Muscle layer of duodenum (tissue), 2 donors: ENCODE measurements around the gene CPNE4.

ENCODE experiments used
- H3K27ac ChIP-seq: one replicate; pipeline ENCODE4 v1.7.0; 2013; ENCODE audit warnings: mild to moderate bottlenecking, low read length
- H3K27me3 ChIP-seq: one replicate; pipeline ENCODE4 v1.7.0; 2013; ENCODE audit warnings: low read depth, mild to moderate bottlenecking, control low read depth, low read length
- H3K36me3 ChIP-seq, 2 donors: one replicate each; pipeline ENCODE4 v1.7.0; 2013; ENCODE audit warnings: low read length in 2 of 2, control low read depth in 1 of 2, mild to moderate bottlenecking in 1 of 2; ENCODE audit not compliant: insufficient read depth in 2 of 2, control insufficient read depth in 1 of 2
- H3K4me1 ChIP-seq, 2 donors: one replicate each; pipeline ENCODE4 v1.7.0; 2013; ENCODE audit warnings: low read length in 2 of 2, mild to moderate bottlenecking in 2 of 2, control low read depth in 1 of 2, moderate library complexity in 1 of 2; ENCODE audit not compliant: insufficient read depth in 2 of 2, control insufficient read depth in 1 of 2
- H3K4me3 ChIP-seq, 2 donors: one replicate each; pipeline ENCODE4 v1.7.0; 2013; ENCODE audit warnings: low read length in 2 of 2, low read depth in 1 of 2, mild to moderate bottlenecking in 1 of 2
- H3K9me3 ChIP-seq, 2 donors: one replicate each; pipeline ENCODE4 v1.7.0; 2013; ENCODE audit warnings: low read length in 2 of 2, control low read depth in 1 of 2, mild to moderate bottlenecking in 1 of 2; ENCODE audit not compliant: control insufficient read depth in 1 of 2
- donor health status: healthy.

CPNE4 gene

DNA sequence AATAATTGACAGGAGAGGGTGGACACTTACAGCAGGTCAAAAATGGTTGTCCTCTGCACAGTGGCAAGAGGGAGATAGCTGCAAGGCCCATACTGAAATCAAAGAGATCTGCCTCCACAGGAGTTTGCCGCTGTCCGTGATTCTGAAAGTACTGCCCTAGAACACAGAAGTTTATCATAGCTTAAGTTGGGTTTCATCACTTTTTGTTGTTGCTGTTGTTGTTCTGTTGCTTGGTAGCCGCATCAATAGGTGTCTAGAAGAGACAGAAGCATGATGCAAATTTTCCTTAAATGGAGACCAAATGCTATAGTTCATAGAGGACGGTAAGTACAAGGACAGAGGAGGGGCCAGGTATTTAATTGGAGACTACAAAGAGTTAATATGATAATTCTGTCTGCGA lies 412.1 kb downstream of the CPNE4 start:
- Histone ChIP-seq H3K27me3 (no peaks in the 10 kb centered on the region), H3K36me3 (no peaks in the 10 kb centered on the region), H3K27ac (no peak overlapping the region), H3K9me3 (no peaks in the 10 kb centered on the region), H3K4me3 (no peak overlapping the region), H3K4me1 (no peaks in the 10 kb centered on the region)

DNA sequence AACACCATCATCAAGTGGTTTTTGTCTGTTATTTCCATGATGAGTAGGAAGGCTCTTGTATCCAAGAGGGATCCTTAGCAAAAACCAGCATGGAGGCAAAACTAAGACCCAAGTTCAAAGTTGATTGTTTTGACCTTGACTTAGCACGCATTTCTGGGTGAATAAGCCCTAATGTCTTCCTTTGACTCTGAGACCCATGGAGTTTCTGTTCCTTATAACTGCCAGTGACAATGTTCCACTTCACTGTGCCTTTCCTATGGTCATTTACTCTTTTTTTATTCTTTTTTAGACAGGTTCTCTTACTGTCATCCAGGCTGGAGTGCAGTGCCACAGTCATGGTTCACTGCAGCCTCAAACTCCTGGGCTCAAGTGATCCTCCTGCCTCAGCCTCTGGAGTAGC lies 413.8 kb downstream of the CPNE4 start:
- Histone ChIP-seq H3K4me1 (no peaks in the 10 kb centered on the region), H3K27ac (no peak overlapping the region), H3K4me3 (no peak overlapping the region), H3K9me3 (no peaks in the 10 kb centered on the region), H3K27me3 (no peaks in the 10 kb centered on the region), H3K36me3 (no peaks in the 10 kb centered on the region)

DNA sequence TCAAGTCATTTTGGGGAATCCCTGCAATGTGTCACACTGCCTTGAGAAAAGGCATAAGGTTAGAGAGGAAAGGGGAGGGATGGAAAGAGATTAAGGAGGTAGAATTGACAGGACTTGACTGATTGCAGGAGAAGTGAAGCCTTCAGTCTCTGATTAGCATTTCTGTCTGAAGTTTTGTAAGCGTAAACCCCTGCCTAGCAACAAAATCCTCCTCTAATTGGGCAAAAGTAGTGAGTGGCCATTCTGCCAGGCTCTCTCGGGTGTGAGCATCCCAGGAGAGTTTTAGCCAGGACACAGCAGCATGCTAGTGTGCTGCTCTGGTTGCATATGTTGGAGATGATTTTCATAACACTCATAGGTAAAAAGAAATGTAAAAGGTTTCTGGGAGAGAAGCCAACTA lies 415.0 kb downstream of the CPNE4 start:
- Histone ChIP-seq H3K27me3 (no peaks in the 10 kb centered on the region), H3K4me1 (no peaks in the 10 kb centered on the region), H3K9me3 (no peaks in the 10 kb centered on the region), H3K4me3 (no peak overlapping the region), H3K36me3 (no peaks in the 10 kb centered on the region), H3K27ac (no peak overlapping the region)

DNA sequence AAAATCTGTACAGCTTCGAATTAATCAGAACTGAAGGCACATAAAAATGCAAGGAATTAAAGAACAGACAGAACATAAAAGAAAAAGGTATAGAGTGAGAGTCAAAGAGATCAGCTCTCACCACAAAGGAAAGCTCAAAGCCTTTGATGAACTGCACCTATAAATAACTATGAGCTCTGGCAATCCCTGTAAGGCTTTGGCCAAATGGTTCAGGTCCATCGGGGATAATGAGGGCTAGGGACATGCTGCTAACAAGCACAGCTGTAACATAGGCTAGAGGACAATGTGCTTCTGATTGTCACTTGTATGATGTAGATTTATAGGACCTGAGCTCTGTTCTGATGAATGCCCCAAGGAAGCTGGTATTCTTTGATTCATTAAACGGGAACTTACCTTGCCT lies 418.1 kb downstream of the CPNE4 start:
- Histone ChIP-seq H3K27me3 (no peaks in the 10 kb centered on the region), H3K9me3 (no peaks in the 10 kb centered on the region), H3K4me3 (no peak overlapping the region), H3K36me3 (no peaks in the 10 kb centered on the region), H3K4me1 (no peaks in the 10 kb centered on the region), H3K27ac (no peak overlapping the region)

DNA sequence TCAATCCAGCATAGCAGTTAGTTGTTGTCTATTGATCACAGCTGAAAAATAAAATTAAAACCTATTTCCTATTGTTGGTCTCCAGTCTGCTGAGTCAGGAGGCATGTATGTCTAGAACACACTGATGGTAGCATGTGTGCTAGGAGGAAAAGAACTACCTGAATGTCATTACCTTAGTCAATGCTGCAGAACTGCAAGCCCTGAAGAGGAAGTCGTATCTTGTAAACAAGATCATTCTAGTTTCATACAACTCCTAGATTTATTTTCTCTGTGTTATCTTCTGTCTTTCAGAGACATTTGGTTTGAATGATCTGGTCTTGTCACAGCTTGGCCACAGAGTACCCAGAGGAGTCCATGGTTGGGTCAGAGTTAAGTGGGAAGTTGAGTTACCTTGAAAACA lies 422.1 kb downstream of the CPNE4 start:
- Histone ChIP-seq H3K4me1 (no peaks in the 10 kb centered on the region), H3K36me3 (no peaks in the 10 kb centered on the region), H3K27me3 (no peaks in the 10 kb centered on the region), H3K4me3 (no peak overlapping the region), H3K9me3 (no peaks in the 10 kb centered on the region), H3K27ac (no peak overlapping the region)

DNA sequence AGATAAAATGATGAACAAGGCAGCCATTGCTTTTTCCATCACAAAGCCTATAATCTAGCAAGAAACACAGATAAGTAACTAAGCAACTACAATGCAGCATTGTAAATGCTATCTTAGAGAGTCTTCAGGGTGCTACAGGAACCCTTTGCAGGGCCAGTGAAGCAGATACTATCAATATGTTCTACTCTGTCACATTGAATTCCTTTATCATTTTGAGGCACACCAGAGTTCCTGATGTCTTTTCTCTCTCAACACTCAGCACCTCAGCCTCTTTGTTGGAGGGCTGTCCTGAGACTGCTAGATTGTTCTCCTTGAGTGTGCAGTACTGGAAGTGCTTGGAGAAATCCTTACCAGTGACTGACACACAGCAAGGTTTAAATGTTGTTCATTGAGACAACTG lies 424.6 kb downstream of the CPNE4 start:
- Histone ChIP-seq H3K9me3 (no peaks in the 10 kb centered on the region), H3K4me1 (no peaks in the 10 kb centered on the region)

DNA sequence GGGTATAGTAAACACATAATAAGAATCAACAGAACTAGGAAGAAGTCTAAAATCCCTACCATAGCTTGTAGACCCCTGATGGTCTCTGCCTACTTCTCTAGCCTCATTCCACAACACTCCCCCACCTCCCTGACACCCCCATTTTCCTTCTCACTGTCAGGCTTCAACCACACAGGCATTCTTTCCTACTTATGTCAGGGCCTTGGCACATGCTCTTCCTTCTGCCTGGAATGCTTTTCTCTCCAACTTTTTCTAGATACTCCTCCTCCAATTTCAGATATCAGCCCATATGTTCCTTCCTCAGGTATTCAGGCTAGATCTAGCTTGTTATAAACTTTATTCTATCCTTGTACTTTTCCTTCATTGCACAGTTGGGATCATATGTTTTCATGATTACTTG lies 426.1 kb downstream of the CPNE4 start:
- Histone ChIP-seq H3K27me3 (no peaks in the 10 kb centered on the region), H3K4me1 (no peaks in the 10 kb centered on the region), H3K9me3 (no peaks in the 10 kb centered on the region), H3K27ac (no peak overlapping the region), H3K4me3 (no peak overlapping the region), H3K36me3 (no peaks in the 10 kb centered on the region)

More for the DNA sequence above, 424.6 kb downstream of the CPNE4 start:
- Histone ChIP-seq H3K4me3 (no peak overlapping the region), H3K27me3 (no peaks in the 10 kb centered on the region), H3K27ac (no peak overlapping the region), H3K36me3 (no peaks in the 10 kb centered on the region)

DNA sequence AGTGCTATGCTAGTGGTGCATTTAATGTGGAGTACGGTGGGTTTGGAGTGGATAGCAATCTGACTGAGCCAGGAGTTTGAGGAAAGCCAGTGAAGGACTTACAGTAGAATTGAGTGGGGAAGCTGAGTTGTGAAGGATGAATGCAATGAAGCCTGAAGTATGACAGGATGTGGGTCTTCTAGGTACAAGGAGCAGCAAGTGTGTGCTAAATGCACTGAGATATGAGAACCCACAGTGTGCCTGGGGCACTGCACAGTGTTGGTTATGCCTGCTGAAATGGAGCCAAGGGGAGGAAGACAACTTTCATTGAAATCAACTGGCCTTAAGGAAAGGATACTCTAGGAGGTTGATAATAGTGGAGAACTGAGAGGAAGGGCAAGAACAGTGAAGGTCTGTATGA lies 426.5 kb downstream of the CPNE4 start:
- Histone ChIP-seq H3K9me3 (no peaks in the 10 kb centered on the region), H3K27me3 (no peaks in the 10 kb centered on the region), H3K4me3 (no peak overlapping the region), H3K36me3 (no peaks in the 10 kb centered on the region), H3K4me1 (no peaks in the 10 kb centered on the region), H3K27ac (no peak overlapping the region)

DNA sequence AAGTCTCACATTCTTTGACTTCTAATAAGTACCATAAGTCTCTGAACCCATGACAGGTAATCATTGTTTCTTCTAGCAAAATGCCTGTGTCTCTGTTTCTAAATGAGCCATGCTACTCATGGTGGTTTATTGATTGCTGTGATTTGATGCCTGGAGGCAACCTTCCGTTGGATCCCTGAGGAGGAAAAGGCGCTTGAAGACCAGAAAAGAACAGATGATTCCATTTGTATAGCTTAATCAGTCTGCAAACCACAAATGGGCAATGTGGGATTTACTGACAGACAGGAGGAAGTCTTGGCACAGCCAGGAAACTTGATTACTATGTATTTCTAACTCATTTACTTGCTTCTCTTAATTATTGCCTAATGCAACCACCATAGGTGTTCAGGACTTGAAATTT lies 428.9 kb downstream of the CPNE4 start:
- H3K36me3 ChIP-seq = no peaks in the 10 kb centered on the region
- no peak overlapping the region for H3K4me3 ChIP-seq
- H3K9me3 ChIP-seq = no peaks in the 10 kb centered on the region
- no peak overlapping the region for H3K27ac ChIP-seq
- no peaks in the 10 kb centered on the region for H3K4me1 ChIP-seq
- no peaks in the 10 kb centered on the region for H3K27me3 ChIP-seq

DNA sequence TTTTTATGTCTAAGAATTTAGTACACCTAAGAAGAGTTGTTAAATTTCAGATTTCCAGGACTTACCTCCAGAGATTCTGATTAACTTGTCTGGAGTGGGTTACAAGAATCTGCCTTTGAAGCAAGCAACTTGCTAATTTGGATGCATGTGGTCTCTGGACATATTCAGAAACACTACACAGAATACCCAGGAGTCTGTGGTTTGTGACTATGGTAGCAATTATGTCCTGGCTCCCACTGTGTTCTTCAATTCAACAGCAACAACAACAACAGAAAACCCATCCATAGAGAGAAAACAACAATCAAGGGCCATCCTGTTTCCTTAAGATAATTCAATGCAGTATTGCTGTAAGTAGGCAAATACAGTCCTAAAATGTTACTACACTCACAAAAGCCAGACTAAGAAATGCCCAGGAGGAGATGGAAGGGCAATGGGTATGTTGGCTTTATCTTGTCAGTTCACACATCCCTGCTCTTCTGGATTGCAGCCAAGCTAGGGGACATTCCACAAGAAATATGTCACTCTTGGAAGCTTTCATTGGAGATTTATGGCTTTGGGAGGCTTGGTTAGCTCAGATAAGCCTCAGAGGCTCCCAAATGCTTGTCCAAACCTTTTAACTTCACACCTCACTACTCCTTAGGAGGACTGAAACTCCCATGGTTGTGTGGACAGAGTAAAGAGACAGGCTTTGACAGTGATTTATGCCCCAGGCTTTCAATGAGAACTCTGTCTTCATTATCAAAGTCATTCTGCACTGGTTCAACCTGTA lies 432.6 kb downstream of the CPNE4 start:
- Histone ChIP-seq H3K27ac (no peak overlapping the region), H3K9me3 (no peaks in the 10 kb centered on the region), H3K36me3 (no peaks in the 10 kb centered on the region), H3K4me1 (no peaks in the 10 kb centered on the region), H3K27me3 (no peaks in the 10 kb centered on the region), H3K4me3 (no peak overlapping the region)

DNA sequence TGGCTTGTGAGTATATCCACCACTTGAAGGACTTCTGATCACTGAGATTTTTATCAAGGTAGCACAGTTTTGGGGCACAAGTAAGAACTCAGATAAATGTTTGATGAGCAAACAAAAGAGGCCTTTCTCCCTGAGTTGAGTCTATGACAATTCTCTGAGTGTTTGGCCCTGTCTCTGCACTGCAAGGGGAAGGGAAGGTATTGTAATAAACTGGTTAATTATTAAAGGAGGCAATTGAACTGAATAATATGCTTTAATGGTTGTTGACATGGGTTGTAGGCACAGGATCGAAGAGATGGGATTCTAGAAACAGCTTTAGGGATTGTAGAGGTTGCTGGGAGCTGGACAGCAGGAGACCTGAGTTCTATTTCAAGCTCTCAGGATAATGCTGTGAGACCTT lies 437.0 kb downstream of the CPNE4 start:
- Histone ChIP-seq H3K36me3 (no peaks in the 10 kb centered on the region), H3K4me1 (no peaks in the 10 kb centered on the region), H3K9me3 (no peaks in the 10 kb centered on the region), H3K4me3 (no peak overlapping the region), H3K27ac (no peak overlapping the region), H3K27me3 (no peaks in the 10 kb centered on the region)

DNA sequence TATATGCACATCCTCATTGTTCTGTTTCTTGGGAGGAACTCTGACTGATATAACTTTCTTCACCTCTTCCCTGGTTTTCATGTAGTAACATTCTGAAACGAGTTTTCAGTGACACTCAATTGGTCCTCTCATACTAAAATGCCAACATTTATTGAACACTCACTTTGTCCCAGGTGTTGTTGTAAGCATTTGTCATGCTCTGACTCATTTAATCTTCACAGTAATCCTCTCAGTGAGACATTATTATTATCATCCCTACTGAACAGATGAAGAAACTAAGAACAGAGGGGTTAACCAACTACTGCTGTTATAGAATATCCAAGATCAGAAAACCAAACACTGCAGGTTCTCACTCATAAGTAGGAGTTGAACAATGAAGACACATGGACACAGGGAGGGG lies 437.9 kb downstream of the CPNE4 start:
- Histone ChIP-seq H3K4me1 (no peaks in the 10 kb centered on the region), H3K9me3 (no peaks in the 10 kb centered on the region), H3K27ac (no peak overlapping the region), H3K36me3 (no peaks in the 10 kb centered on the region), H3K4me3 (no peak overlapping the region), H3K27me3 (no peaks in the 10 kb centered on the region)
